Stimulated activated CD4-positive, alpha-beta T cell treated with anti-CD3 and anti-CD28 coated beads, TNF-alpha, amount 100 ng/mL, for 1 hour (primary cell): Measurements from ENCODE around the gene RAB42.
"Not testable (repeated sequence)": the region's sequence is repeated elsewhere in the genome, so short reads cannot be mapped to it uniquely, and the experiment has no call there.

ENCODE experiments used
- DNase-seq, 3 donors: peaks; one replicate each; pipeline ENCODE4 v3.0.0-alpha.2; 2020; ENCODE audit warnings: low read depth in 3 of 3, low spot score in 1 of 3

Gene RAB42, protein sequence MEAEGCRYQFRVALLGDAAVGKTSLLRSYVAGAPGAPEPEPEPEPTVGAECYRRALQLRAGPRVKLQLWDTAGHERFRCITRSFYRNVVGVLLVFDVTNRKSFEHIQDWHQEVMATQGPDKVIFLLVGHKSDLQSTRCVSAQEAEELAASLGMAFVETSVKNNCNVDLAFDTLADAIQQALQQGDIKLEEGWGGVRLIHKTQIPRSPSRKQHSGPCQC

DNA sequence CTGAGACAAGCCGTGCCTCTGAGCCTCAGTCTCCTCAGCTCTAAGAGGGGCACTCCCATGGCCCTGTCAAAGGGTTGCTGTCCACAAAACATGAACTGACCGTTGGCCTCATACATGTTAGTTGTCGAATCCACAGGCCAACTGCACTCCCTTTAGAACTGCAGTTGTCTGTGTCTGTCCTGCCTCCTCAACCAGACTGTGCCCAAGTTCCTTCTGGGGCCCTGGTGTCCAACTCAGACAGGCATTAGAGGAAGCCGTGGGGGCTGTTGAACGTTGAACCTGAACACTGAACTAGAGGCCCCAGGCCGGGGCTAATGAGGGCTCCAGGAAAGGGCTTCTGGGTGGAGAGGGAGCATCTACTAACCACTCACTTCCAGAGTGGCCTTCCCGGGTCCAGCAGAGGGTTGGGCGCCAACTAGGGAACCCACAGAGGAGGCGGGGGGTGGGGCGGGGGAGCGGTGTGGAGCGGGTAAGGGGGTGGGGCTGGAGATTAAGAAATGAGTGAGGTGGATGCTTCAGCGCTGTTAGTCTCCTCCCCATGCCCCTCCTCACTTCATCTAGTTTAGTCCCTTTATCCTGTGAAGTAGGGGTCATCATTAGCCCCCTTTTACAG lies at the start of gene RAB42:
TSS of gene RAB42 (plus strand) at position 558 of the 613 bp plus-strand sequence. CDS start 247 bp downstream, outside the sequence.
- DNase-seq, result no peak

DNA sequence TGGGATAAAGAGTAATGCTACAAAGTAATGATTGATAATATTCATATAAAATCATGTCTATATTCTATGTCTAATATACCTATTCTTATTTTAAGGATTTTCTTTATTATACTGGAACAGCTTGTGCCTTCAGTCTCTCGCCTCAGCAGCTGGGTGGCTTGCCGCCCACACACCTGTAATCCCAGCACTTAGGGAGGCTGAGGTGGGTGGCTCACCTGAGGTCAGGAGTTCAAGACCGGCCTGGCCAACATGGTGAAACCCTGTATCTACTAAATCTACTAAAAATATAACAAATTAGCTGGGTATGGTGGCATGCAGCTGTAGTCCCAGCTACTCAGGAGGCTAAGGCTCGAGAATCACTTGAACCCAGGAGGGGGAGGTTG lies 46.8 kb upstream of the RAB42 start:
- DNase-seq, result no peak

DNA sequence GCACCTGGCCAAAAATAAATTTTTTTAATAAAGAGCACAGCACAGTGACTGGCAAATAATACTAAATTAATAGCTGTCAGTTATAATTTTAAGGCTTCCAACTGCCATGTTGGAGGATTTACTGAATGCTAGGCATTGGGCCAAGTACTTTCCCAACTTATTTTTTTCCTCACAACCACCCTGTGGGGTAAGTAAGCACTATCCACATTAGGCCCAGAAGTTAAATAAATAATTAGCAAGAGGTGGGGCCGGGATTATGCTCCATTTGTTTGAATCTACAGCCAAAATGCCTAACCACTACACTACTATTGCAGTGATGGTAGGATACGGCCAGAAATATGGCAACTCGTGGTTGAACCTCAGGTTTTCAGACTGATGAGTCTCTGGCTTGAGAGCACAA lies 43.7 kb upstream of the RAB42 start:
- DNase-seq, result no peak

DNA sequence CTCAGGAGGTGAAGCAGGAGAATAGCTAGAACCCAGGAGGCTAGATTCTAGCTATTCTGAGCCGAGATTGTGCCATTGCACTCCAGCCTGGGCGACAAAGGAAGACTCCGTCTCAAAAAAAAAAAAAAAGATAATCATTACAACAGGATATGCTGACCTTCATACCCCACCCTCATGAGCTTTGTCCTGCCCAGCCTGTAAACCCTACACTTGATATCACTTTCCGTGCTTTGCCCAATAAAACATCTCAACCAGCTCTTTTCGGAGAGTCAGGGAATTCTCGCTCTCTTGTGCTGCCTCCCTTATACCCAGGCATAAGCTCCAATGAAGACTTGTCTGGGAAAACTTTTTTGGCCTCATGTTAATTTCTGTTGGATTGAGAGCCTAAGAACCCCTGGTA lies 40.7 kb upstream of the RAB42 start:
- DNase-seq, result no peak

DNA sequence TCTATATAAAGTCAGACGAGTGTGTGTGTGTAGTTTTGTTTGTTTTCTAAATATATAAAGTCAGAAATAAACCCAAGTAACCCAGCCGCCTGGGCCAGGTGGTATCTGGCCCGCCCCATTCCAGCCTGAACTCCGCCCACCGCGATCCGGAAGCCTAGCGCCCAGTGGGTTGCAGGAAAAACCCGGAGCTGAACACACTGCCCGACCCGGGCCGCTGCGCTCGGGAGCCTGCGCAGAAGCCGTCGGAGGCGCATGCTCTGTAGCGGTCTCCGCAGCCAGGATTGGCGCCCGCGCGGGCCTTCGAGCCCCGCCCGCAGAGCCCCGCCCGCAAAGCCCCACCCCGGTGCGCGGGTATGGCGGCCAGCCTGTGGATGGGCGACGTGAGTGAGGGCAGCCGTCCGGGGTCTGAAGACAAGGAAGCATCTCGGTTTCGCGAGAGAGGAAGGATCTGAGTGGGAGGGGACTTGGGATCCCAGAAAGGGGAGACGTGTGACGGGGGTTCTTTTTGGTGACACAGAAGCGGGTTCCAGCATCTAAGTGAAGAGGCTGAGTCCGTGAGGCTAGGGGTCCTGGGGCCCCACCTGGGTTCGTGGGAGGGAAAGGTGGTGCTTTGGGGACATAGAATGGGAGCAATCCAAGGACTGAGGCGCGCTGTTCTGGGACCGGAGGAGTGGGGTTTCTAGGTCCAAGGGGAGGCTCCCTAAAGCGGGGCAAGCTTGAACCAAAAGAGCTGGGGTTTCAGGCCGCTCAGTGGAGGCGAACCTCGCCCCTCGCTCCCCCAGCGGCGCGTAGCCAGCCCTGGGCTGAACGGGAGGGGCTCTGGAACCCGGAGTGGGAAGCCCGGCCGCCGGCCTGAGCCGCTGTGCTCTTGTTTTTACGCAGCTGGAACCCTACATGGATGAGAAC lies 39.1 kb upstream of the RAB42 start, which contains the start of gene TRNAU1AP:
TSS of gene TRNAU1AP (plus strand) at position 328 of the 906 bp plus-strand sequence. CDS start at position 354, 26 bp downstream.
- DNase-seq, result peak; percentile 92 to 96 (median 94)

DNA sequence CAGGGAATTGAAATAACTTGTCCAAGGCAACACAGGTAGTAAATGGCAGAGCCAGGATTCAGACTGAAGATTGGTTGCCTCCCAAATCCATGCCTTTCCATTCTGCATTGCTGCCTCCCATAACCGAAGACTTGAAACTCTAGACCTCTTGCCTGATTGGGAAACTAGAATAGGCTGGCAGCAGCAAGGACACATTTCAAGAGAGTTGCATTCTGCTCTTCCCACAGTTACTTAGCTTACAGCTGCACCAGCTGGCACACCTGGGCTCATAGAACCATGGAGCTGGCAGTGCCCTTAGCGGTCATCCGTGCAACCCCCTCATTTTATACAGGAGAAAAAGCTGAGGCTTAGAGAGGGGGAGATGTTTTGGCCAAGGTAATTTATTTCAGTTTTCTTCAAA lies 31.2 kb upstream of the RAB42 start:
- no peak for DNase-seq

DNA sequence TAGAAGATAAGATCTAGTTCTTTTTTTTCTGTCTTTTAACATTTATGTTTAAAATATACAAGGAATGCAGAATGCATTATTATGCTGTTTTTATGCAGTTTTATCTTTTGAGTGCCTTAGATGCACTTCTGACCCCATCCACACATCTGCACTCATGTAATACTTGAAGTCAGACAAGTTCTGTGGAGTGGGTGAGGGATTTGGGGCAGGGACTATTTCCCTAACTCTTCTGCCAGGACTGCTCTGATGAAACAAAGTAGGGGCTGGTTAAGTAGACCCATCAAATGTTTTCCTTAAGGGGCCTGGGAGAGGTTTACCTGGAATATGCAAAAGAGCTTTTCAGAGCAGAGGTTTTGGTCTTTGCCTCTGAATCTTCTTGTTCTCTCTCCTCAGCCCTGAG lies 27.8 kb upstream of the RAB42 start:
- no peak for DNase-seq

DNA sequence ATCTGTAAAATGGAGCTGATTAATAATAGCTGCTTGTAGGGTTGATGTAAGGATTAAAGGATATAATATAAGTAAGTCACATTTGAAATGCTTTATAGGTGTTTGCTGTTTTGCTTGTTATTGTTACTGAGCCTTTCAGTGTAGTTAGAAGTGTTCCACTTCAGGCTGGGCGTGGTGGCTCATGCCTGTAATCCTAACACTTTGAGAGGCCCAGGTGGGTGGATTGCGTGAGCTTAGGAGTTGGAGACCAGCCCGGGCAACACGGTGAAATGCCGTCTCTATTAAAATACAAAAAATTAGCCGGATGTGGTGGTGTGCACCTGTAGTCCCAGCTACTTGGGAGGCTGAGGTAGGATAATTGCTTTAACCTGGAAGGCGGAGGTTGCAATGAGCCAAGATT lies 27.0 kb upstream of the RAB42 start:
- DNase-seq, result no peak

DNA sequence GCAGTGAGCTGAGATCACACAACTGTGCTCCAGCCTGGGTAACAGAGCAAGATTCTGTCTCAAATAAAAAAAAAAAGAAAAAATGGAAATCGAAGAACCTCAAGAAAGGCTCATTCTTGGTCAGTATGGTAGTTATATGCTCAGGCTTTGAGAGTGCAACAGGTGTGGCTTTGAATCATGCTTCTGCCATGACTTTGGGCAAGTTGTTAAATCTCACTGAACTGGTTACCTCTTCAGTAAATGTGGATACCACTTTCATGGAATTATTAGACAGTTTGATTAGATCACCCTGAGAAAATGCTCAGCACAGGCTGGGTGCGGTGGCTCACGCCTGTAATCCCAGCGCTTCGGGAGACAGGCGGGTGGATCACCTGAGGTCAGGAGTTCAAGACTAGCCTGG lies 26.3 kb upstream of the RAB42 start:
- DNase-seq, result no peak

DNA sequence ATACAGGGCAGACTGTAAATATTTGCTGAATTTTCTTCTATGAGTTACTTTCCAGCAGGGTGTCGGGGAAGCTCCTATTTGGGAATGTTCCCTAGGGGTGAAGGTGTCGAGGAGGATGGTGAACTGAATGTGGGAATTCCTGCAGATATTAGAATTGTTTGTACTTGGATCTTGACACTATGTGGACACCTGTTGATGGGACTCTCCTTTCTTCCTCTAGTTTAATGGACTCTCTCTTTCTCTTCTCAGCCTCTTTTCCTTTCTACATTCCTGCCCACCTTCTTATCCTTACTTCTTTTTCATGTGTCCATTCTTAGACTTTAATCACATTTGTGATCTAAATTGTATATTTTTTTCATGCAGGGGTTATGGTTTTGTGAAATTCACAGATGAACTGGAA lies 25.1 kb upstream of the RAB42 start:
- DNase-seq, result no peak

DNA sequence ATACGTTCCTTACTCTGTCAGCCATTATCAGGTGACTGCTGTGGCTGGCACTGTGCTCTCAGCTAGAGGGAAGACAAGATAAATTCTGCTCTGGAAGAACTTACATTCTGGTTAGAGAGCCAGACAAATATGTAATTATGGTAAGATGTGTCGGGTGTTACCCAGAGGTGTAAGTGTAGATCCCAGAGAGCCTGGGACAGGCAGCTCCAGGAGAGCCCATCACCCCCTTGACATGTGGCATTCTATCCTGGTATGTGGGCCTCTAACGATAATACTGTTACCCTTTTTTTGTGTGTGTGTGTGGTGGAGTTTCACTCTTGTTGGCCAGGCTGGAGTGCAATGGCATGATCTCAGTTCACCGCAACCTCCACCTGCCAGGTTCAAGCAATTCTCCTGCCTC lies 20.2 kb upstream of the RAB42 start:
- no peak for DNase-seq

DNA sequence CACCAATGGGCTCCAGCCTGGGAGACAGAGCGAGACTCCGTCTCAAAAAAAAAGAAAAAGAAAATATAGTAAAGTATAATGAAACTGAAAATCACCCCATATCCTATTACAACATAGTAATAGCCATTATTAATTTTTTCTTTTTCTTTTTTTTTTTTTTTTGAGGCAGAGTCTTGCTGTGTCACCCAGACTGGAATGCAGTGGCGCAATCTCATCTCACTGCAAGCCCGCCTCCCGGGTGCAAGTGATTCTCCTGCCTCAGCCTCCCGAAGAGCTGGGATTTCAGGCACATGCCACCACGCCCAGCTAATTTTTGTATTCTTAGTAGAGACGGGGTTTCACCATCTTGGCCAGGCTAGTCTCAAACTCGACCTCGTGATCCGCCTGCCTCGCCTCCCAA lies 19.2 kb upstream of the RAB42 start:
- DNase-seq, result not testable (repeated sequence)

DNA sequence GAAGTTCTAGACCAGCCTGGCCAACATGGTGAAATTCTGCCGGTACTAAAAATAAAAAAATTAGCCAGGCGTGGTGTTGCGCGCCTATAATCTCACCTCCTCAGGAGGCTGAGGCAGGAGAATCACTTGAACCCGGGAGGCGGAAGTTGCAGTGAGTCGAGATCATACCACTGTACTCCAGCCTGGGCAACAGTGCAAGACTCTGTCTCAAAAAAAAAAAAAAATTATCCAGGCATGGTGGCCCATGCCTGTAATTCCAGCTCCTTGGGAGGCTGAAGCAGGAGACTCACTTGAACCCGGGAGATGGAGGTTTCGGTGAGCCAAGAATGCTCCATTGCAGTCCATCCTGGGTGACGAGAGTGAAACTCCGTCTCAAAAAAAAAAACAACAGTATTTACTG lies 18.5 kb upstream of the RAB42 start:
- DNase-seq, result no peak

DNA sequence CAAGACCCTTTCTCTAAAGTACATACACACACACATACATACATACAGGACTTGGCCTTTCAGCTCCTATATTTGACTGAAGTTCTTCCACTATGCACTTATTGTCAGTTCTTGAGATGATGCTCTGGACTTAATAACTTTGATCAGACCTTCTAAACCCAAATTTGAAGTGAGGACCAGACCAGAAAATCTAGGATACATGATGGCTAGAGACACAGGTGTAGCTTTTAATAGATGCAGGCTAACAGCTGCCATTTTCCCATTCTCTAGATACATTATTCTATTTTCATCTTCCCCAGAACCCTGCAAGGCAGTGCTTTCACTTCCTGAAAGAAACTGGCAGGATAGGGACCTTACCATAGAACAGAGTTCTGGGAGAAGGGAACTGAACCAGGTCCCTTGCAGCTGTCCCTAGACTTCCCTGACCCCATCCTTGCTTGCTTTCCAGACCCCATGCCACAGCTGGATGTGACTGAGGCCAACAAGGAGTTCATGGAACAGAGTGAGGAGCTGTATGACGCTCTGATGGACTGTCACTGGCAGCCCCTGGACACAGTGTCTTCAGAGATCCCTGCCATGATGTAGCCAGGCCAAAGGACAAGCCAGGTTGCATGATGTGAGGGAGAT lies 14.9 kb upstream of the RAB42 start:
- peak in 1 of 3 donors; percentile 34 for DNase-seq

DNA sequence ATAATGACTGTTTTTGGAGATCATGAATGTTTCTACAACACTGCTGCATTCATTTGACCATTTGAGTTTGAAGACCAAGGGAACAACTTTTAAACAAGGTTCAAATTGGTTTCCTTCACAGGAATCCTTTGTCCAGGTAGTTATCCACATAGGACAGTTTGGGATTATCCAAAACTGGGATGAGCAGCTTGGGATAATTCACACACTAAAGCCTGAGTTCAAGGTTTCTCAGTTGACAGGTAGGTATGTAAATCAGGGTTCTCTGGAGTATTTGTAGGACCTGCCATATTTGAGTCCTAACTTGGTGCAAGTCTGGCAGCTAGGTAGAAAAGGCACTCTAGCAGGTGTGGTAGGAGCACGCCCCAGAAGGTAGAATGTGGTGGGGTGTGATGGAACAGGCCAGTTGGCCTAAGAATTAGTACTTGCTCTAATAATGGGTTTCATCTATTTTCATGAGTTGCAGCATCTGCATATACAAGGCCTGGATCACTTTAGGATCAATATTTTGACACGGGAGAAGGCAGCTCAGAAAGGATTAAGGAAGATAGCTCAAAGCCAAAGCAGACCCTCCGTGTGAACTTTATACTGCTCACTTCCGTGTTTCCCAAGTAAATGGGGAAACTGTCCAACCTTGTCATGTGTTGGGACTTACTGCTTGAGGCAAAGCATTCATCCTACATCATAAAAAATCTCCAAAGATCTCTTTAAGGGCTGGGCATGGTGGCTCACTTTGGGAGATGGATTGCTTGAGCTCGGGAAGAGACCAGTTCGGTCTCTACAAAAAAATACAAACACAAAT lies 14.1 kb upstream of the RAB42 start:
- DNase-seq, result peak in 1 of 3 donors; percentile 18

DNA sequence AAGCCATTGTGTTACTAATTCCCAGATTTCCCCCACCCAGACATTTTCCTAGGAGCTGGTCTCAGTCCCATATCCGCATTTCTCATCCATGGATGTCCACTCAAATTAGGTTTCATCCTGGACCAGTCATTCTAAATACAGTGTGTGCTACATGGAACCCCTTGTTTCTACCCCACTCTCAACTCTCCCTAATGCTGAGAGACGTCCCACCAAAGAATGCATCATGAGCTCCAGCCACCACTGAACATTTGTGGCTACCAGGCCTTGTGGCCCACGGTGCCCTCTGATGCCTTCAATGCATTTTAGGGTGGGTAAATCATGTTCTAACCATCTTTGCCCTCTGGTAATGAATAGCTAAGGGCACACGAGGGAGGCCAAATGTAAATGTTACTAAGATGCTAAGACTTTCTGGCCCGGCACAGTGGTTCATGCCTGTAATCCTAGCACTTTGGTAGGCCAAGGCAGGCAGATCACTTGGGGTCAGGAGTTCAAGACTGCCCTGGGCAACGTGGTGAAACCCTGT lies 13.3 kb upstream of the RAB42 start:
- no peak for DNase-seq

DNA sequence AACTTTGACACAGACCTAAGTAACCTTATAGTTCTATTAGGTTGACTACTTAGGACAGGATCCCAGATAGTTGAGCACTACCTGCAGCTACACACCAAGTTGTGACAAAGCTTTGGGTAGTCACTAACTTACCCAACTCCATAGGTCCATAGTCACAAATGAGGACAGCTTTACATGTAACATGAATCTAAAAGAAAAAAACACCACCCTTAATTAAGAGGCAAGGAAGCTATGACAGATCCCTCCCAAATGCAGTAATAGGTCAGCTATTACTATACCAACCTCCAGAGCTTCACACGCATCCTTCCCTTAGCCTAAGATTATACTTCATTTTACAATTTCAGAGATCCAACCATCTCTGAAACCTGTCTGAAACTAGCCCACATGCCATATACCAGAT lies 12.7 kb upstream of the RAB42 start:
- DNase-seq, result no peak

DNA sequence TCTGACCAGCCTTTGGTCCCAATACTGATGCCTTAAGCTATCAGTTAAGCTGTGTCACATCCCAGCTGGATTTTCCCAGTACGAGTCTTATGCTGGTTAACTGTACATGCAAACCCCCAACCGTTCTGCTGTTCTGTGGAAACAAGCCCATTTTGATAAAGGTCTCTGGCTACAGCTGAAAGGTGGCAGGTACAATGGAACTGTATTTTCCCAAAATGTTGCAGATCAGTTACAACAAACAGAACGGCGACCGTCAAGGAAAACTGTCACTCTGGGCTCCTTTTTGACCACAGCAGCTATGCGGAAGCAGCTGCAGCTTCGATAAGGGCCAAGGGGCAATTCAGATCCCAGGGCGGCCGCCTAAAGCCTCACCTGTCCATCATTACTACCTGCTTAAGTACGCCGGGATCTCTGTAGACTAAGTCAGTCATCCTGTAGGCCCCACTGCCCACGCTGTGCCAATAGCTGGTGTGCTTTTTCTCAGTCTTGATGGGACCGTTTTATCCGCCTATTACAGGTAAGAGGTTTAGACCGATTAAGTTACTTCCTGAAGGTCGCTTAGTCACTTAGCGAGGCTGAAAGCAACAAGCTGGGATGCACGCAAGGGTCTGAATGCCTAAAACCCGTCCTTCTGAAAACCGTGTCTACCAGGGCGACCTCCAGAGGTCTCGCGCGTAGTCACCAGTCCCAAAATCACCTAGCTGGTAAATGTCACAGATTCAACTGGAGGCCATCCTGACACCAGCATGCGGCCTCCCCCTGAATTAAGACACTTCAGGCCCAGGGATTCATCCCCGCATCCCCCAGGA lies 11.1 kb upstream of the RAB42 start:
- DNase-seq, result peak; percentile 22 to 45 (median 32)

DNA sequence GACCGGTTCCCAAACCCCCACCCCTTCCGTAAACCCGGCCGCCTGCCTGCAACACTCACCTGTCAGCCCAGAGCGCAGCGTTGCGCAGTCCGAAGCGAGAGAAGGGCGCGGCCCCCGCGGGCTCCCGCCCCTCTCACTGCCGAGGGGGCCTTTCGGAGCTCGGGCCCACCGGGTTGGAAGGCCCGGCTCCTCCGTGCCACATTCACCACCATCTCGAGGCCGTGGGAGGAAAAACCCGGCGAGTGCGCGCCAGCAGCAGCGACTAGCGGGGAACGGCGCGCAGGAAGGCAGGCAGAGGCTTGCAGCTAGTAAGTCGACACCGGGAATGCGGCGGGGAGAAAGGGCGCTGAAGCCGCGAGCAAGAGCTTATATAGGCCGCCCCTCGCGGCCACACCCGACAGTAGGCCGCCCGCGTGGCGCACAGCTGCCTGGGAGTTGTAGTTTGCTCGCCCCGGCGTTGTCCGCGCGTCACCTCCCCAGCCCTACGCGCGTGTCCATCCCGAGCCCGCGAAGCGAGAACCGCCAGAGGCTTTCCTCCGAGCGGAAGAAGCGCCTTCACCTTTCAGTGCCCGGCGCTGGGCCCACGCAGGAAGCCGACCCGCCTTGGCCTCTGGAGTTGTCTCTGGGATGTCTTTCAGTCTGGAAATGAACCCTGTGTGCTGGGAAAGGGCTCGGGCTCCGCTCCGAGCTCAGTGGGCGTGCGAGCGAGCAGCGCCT lies 10.4 kb upstream of the RAB42 start:
- peak; percentile 83 to 91 (median 90) for DNase-seq
